Measurements from ENCODE around the gene APOM. TPM values are rescaled to one million over a fixed set of nuclear protein-coding genes. Genes with fewer than 3 reads are reported as not detected.
A peak's percentile ranks its signal among the peaks of the same experiment; 100 is the strongest.

Gene APOM
- total RNA-seq, 1 donor from 2014 or later, result 2.4 TPM

DNA sequence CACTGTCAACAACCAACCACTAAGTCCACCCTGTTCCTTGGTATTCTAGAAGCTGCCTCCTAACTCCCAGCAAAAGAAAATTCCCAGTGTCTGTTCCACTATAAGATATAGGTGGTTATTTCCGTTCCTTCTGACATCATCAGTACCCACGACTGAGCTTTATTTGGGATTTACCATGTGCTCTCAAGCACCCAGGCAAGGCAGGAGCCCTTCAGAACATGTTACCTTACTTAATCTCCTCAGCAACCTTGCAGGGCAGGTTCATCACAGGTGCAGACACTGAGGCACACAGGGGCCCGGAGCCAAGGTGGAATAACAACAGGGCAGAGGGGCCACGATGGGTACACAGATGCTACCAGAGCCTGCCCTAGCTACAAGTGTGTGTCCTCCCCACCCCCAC is 36.7 kb downstream of the APOM start:
- DNase-seq (peak; percentile 7), ATAC-seq (no peak)
- intact Hi-C loops (cut with micrococcal nuclease), result no loop called here

DNA sequence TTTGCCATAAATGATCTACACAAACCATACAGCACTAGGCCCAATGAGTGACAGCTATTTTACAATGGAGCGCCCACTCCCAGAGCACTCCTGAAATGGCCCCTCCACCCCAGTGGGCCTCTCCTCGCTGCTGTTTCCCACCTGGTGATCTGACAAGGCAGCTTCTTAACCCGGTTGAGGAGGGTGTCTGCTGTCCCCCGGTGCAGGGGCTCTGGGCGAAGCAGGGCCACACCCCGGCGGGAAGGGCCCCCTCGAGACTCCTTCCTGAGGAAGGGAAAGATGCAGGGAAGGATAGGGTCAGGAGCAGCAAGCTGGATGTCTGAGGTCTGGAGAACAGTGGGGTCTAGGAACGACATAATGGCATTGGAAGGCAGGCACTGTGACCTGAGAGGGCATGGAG is 37.2 kb downstream of the APOM start:
- DNase-seq (no peak), ATAC-seq (no peak)
- intact Hi-C loops (cut with micrococcal nuclease), result no loop called here

DNA sequence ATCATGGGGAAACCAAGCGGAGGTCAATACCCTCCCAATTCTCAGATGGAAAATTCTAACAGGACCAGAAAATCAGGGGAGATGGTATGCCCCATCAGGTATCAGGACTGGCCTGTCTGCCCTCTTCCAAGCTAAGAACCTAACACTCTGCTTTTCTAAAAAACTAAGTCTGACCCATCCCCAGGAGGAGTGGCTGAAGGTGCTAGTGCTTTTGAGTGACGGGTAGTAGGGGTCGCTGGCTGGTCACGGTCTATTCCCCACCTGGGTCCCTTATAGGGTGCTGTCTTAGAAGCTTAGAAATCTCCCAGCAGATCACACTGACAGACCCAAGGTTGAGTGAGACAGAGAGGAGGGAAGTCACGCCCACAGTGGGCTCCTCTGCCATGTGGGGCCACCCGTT is 37.8 kb downstream of the APOM start:
- intact Hi-C loops (cut with micrococcal nuclease), result no loop called here
- no peak for ATAC-seq
- no peak for DNase-seq

DNA sequence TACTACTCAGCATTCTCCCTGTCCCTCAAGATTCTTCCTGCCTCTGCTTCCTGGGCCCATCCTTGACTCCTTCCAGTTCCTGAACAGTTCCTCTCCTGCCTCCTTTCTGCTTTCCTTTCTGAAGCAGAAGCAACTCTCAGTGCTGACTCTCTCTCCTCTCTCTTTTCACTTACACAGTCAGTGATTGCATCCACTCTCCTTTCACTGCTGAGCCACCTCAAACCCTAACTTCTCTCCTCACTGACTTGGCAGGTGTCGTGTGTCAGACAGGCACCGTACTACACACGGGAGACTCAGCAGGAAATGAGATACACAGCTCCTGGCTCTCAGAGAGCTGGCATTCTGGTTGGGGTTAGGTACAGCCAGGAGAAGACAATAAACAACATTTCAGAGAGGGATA is 41.9 kb downstream of the APOM start:
- DNase-seq (no peak), ATAC-seq (no peak)
- intact Hi-C loops (cut with micrococcal nuclease), result no loop called here

DNA sequence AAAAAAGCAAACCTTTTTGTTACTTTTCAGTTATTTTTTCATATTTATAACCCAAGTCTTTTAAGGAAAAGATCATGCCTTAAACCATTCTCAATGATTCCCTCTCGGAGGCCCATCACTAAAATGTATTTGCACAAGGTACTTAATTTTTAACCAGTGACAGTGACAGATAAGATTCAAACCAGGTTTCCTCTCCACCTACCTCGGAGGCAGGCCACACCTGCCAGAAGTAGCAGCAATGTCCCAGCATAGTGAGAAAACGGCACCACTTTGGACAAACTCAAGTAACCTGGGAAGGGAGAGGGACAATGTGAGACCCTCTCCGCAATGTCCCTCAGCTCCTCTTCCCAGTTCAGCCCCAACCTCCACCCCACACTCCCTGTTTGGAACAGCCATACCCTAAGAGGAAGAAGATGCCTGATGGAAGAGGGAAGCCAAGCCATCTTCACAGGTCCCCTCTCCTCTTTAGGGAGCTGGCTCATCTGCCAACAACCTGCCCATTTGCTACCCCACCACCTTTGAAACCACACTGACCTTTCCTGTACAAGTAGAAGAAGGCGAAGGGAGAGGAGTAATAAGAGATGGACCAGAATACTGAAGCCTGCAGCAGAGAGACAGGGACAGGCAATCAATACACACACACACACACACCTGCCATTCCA is 45.2 kb downstream of the APOM start:
- ATAC-seq (no peak), DNase-seq (no peak)
- intact Hi-C loops (cut with micrococcal nuclease), result no loop called here

DNA sequence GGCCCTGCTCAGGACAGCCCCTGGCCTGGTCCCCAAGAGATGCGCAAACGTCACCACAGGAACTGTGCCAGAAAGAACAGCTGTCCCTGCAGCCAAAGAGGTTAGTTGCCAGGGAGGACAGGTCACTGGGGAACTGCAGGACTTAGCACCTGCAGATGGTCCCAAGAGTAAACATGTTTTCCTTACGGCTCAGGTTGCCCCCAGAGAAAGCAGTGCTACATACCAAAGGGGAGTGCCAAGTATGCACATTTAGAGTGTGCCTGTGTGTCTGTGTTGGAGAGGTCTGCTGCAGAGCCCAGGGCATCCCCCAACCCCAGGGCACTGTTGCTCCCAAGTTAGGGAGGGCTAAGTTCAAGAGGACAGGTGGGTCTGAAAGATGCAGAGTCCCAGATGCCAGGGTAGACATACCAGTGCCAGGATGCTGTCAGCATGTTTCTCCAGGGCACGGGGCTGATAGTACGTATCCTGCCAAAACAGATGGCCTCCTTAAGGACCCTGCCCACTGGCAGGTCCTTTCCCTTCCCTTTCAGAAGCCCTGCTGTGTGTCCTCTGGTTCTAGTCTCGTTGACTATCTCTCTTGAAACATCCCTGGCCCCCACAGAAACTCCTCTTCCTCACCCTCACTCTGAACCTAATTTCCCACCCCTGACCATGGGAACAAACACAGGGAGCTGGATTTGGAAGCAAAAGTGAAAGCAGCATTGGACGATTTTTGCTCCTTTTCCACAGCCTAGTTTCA is 46.1 kb downstream of the APOM start:
- ATAC-seq (peak; percentile 10), DNase-seq (peak; percentile 55)
- intact Hi-C loops (cut with micrococcal nuclease), result no loop called here

DNA sequence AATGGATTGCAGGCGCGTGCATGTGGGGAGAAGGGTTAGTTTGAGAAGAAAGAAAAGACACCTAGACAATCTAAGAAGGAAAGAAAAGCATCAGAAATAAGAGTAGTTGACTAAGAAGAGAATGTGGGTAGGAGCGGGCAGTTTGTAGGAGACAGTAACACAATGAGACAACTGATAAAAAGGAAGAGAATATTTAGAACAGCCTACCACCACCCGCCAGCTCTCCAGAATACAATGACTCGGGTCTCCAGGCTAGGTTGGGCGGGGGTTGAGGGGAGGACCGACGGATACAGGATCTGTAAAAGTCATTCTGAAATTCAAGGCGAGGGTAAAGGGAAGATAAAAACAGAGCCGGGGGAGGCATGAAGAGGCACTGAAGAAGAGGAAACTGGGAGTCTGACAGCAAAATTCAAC is 46.7 kb downstream of the APOM start:
- DNase-seq (no peak), ATAC-seq (peak; percentile 23)
- intact Hi-C loops (cut with micrococcal nuclease), result no loop called here

DNA sequence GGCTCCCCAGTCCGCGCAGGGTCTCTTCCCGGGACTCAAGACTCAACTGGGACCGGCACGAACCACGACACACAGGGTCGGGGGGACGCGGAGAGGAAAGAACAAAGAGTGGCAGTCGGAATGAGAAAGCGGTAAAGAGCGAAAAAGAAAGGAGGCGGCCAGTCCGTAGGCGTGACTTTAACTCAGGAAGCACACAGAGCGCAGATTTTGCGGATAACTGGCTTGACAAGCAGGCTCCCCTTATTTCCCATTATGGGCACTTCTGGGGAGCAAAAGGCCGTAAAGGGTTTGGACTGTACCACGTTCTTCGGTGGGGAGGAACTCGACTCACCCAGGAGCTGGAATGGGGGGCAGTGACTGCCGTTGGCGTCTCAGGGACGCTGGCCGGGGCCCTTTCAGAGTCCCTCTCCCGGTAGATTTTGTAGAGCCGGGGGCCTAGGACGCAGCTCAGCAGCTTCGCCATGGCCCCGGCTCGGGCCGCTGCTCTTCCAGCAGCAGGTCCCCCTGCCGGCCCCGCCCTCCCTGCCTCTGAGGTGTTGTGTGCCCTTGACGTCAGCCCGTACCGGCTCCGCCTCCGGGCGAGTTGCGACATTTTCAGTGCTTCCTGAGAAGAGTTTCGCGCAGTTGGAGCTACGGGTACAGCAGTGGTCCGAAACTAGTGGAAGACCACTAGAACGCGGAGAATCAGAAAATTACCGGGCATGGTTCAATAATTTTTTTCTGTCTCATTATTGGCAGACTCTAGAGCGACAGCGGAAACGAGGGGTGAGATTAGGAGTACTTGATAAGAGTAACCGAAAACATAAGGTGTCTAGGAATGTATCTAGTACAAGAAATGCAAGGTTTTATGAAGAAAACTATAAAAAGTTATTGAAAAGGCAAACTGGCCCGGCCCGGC is 47.4 kb downstream of the APOM start, which contains the start of gene ABHD16A:
Gene ABHD16A (minus strand): TSS at position 506 of the 898 bp plus-strand sequence. CDS start 43 bp downstream, at position 463.
- ATAC-seq, result peak; percentile 99
- DNase-seq, result peak; percentile 99
- intact Hi-C loops (cut with micrococcal nuclease), result no loop called here

DNA sequence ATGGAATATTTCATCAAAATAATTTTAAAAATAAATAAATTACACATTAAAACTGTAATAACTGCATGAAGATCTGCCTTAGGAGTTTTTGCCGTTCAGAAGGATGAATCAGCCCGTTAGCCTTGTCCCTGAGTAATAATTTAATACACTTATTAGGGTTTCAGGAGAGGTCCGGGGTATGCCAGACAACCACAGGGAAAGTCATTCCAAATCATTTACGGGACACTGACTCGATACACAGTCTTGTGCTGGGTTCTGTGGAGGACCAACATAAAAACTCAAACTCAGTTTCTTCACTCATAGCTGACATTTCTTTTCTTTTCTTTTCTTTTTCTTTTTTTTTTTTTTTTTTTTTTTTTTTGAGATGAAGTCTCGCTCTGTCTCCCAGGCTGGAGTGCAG is 50.2 kb downstream of the APOM start:
- intact Hi-C loops (cut with micrococcal nuclease), result no loop called here
- DNase-seq (no peak), ATAC-seq (no peak)

DNA sequence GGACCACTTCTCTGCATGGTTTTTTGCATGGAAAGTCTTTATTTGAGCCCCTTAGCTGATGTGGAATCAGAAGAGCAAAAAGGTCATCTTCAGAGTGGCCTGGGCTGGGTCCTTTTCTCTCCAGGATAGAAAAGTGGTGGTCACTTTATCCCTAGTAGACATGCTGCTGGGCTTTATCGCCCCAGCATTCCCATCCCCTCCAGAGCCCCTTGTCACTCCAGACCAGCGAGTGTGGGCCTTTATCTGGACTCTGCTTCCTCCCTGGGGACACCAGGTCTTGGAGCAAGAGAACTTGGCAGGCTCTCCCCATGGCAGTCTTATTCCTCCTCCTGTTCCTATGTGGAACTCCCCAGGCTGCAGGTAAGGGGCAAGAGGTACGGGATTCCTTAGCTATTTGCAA is 50.9 kb downstream of the APOM start, which contains the start of gene LY6G6F:
Gene LY6G6F (plus strand): TSS at position 268 of the 400 bp plus-strand sequence. CDS start 41 bp downstream, at position 309.
- DNase-seq (no peak), ATAC-seq (no peak)
- intact Hi-C loops (cut with micrococcal nuclease), result no loop called here

DNA sequence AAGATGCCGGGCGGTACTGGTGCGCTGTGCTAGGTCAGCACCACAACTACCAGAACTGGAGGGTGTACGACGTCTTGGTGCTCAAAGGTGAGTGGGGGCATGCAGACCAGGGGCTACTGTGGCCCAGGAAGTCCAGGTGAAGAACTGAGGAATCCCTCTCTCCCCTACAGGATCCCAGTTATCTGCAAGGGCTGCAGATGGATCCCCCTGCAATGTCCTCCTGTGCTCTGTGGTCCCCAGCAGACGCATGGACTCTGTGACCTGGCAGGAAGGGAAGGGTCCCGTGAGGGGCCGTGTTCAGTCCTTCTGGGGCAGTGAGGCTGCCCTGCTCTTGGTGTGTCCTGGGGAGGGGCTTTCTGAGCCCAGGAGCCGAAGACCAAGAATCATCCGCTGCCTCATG is 52.0 kb downstream of the APOM start:
- DNase-seq (no peak), ATAC-seq (no peak)
- intact Hi-C loops (cut with micrococcal nuclease), result no loop called here

Small RNA genes within 50 kb of the gene (microRNA-seq; reads per million reads assigned to microRNA genes)
- gene MIR4646 (ENCODE audit: borderline number of aligned reads) (not detected), gene MIR6832 (ENCODE audit: borderline number of aligned reads) (not detected)

Other genes with a start within 250 kb of the APOM start
- 1.7 TPM for gene MICB, start 157.7 kb upstream of the APOM start, total RNA-seq
- gene MCCD1, start 126.9 kb upstream of the APOM start, total RNA-seq, result not detected
- 176 TPM for gene DDX39B, start 113.9 kb upstream of the APOM start, total RNA-seq
- gene ATP6V1G2, start 109.3 kb upstream of the APOM start, total RNA-seq, result 2.1 TPM
- 12.7 TPM for gene NFKBIL1, start 108.3 kb upstream of the APOM start, total RNA-seq
- gene LTA, start 83.6 kb upstream of the APOM start, total RNA-seq, result not detected
- gene TNF, start 80.3 kb upstream of the APOM start, total RNA-seq, result 0.35 TPM
- gene LTB, start 73.5 kb upstream of the APOM start, total RNA-seq, result 0.40 TPM
- 6.9 TPM for gene LST1, start 69.6 kb upstream of the APOM start, total RNA-seq
- gene NCR3, start 62.9 kb upstream of the APOM start, total RNA-seq, result not detected
- 15.5 TPM for gene AIF1, start 40.7 kb upstream of the APOM start, total RNA-seq
- gene PRRC2A, start 35.2 kb upstream of the APOM start, total RNA-seq, result 76.9 TPM
- 283 TPM for gene BAG6, start 3.2 kb upstream of the APOM start, total RNA-seq
- gene C6orf47, start 4.9 kb downstream of the APOM start, total RNA-seq, result 18.6 TPM
- 19.2 TPM for gene GPANK1, start 9.1 kb downstream of the APOM start, total RNA-seq
- 111 TPM for gene CSNK2B, start 10.2 kb downstream of the APOM start, total RNA-seq
- gene LY6G5B, start 14.1 kb downstream of the APOM start, total RNA-seq, result 3.9 TPM
- gene LY6G5C, start 25.2 kb downstream of the APOM start, total RNA-seq, result 1.8 TPM
- 29.0 TPM for gene ABHD16A, start 47.4 kb downstream of the APOM start, total RNA-seq
- not detected for gene LY6G6F, start 51.0 kb downstream of the APOM start, total RNA-seq
- not detected for gene LY6G6D, start 59.5 kb downstream of the APOM start, total RNA-seq
- gene LY6G6C, start 65.9 kb downstream of the APOM start, total RNA-seq, result not detected
- gene MPIG6B, start 67.5 kb downstream of the APOM start, total RNA-seq, result 0.52 TPM
- 27.6 TPM for gene DDAH2, start 73.4 kb downstream of the APOM start, total RNA-seq
- gene CLIC1, start 80.6 kb downstream of the APOM start, total RNA-seq, result 77.4 TPM
- 1.3 TPM for gene MSH5, start 84.1 kb downstream of the APOM start, total RNA-seq
- 0.47 TPM for gene SAPCD1, start 106.8 kb downstream of the APOM start, total RNA-seq
- gene VWA7, start 121.4 kb downstream of the APOM start, total RNA-seq, result 12.8 TPM
- 22.5 TPM for gene VARS1, start 139.9 kb downstream of the APOM start, total RNA-seq
- gene LSM2, start 151.1 kb downstream of the APOM start, total RNA-seq, result 20.1 TPM
- 2.0 TPM for gene HSPA1L, start 159.4 kb downstream of the APOM start, total RNA-seq
- 341 TPM for gene HSPA1A, start 159.6 kb downstream of the APOM start, total RNA-seq
- gene HSPA1B, start 171.8 kb downstream of the APOM start, total RNA-seq, result 233 TPM
- gene NEU1, start 206.9 kb downstream of the APOM start, total RNA-seq, result 24.9 TPM
- not detected for gene SLC44A4, start 223.1 kb downstream of the APOM start, total RNA-seq
- 17.1 TPM for gene EHMT2, start 241.8 kb downstream of the APOM start, total RNA-seq
- 3.3 TPM for gene ZBTB12, start 246.2 kb downstream of the APOM start, total RNA-seq

All from left ventricle myocardium superior (tissue), 1 donor.